Measurements from ENCODE around the gene CUX1.

DNA sequence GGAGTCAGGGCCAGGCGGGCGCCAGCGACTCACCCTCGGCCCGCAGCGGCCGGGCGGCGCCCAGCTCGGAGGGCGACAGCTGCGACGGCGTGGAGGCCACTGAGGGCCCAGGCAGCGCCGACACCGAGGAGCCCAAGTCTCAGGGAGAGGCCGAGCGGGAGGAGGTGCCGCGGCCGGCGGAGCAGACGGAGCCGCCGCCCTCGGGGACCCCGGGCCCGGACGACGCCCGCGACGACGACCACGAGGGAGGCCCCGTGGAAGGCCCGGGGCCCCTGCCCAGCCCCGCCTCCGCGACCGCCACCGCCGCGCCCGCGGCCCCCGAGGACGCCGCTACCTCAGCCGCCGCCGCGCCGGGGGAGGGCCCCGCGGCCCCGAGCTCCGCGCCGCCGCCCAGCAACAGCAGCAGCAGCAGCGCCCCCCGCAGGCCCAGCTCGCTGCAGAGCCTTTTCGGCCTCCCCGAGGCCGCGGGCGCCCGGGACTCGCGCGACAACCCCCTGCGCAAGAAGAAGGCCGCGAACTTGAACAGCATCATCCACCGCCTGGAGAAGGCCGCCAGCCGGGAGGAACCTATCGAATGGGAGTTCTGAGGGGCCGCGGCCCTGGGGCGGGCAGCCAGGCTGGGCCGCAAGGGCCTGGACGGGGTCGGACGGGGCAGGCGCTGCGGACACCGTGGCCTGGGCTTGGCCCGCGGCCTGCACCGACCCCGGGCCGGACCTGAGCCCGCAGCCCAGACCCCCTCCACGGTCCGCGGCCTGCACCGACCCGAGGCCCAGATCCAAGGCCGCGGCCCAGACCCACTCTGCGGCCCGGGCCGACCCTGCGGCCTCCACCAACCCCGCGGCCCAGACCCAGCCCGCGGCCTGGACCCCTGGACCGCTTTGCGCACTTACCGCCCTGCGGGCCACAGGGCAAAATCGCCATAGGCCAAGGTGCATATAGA, 431.3 kb downstream of the CUX1 start:
- TF ChIP-seq, protein P1, sequence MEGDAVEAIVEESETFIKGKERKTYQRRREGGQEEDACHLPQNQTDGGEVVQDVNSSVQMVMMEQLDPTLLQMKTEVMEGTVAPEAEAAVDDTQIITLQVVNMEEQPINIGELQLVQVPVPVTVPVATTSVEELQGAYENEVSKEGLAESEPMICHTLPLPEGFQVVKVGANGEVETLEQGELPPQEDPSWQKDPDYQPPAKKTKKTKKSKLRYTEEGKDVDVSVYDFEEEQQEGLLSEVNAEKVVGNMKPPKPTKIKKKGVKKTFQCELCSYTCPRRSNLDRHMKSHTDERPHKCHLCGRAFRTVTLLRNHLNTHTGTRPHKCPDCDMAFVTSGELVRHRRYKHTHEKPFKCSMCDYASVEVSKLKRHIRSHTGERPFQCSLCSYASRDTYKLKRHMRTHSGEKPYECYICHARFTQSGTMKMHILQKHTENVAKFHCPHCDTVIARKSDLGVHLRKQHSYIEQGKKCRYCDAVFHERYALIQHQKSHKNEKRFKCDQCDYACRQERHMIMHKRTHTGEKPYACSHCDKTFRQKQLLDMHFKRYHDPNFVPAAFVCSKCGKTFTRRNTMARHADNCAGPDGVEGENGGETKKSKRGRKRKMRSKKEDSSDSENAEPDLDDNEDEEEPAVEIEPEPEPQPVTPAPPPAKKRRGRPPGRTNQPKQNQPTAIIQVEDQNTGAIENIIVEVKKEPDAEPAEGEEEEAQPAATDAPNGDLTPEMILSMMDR (IDR thresholded peaks at IDR 0.05), result no peak
- no peak for TF ChIP-seq POLR2A (IDR thresholded peaks at IDR 0.05)
- no peak for TF ChIP-seq EP300 (IDR thresholded peaks at IDR 0.05)

Data from ovary (tissue), 3 donors.